Esophagus (tissue), 2 donors: Measurements from ENCODE around the gene LARP1. TPM values are rescaled to one million over a fixed set of nuclear protein-coding genes. Genes with fewer than 3 reads are reported as not detected.

Source experiments
- H3K27ac ChIP-seq, 2 donors: one replicate each; pipeline ENCODE4 v1.5.1; 2013; ENCODE audit warnings: low read depth in 2 of 2, mild to moderate bottlenecking in 2 of 2, inconsistent platforms in 1 of 2, low read length in 1 of 2, moderate library complexity in 1 of 2
- H3K27me3 ChIP-seq, 2 donors: one replicate each; pipeline ENCODE4 v1.6.1; 2013; ENCODE audit warnings: low read length in 2 of 2, control low read depth in 1 of 2, mild to moderate bottlenecking in 1 of 2; ENCODE audit not compliant: insufficient read depth in 2 of 2, control insufficient read depth in 1 of 2
- H3K36me3 ChIP-seq, 2 donors: one replicate each; pipeline ENCODE4 v1.6.1; 2013; ENCODE audit warnings: low read length in 1 of 2; ENCODE audit not compliant: control insufficient read depth in 2 of 2, insufficient read depth in 2 of 2
- H3K4me1 ChIP-seq, 2 donors: one replicate each; pipeline ENCODE4 v1.6.1; 2013; ENCODE audit warnings: low read length in 1 of 2; ENCODE audit not compliant: control insufficient read depth in 2 of 2, insufficient read depth in 2 of 2
- H3K4me3 ChIP-seq, 2 donors: one replicate each; pipeline ENCODE4 v1.5.1; 2013; ENCODE audit warnings: low read length in 2 of 2, mild to moderate bottlenecking in 2 of 2, low read depth in 1 of 2, moderate library complexity in 1 of 2
- H3K9me3 ChIP-seq, 2 donors: one replicate each; pipeline ENCODE4 v1.6.1; 2013; ENCODE audit warnings: mild to moderate bottlenecking in 2 of 2, low read depth in 1 of 2, low read length in 1 of 2, moderate library complexity in 1 of 2; ENCODE audit not compliant: control insufficient read depth in 2 of 2, insufficient read depth in 1 of 2
- WGBS, 2 donors: extraction: QIAGEN DNeasy Blood & Tissue Kit; methylation state at CpG; one replicate each; pipeline ENCODE4 v1.1.7; 2013; 5-methylcytosine and 5-hydroxymethylcytosine counted together
- polyA plus RNA-seq, 2 donors: library from polyadenylated mRNA; stranded (reverse); fragments of 200-250 nt; gene quantifications; one replicate each; pipeline ENCODE4 v1.2.3, GENCODE V29; 2013
- donor health status: healthy with polysubstance abuse.
- donor health status: Bipolar disorder and iron deficiency.

The LARP1 gene
- 10 to 100 TPM; 29.1 to 31.0 TPM for polyA plus RNA-seq

DNA sequence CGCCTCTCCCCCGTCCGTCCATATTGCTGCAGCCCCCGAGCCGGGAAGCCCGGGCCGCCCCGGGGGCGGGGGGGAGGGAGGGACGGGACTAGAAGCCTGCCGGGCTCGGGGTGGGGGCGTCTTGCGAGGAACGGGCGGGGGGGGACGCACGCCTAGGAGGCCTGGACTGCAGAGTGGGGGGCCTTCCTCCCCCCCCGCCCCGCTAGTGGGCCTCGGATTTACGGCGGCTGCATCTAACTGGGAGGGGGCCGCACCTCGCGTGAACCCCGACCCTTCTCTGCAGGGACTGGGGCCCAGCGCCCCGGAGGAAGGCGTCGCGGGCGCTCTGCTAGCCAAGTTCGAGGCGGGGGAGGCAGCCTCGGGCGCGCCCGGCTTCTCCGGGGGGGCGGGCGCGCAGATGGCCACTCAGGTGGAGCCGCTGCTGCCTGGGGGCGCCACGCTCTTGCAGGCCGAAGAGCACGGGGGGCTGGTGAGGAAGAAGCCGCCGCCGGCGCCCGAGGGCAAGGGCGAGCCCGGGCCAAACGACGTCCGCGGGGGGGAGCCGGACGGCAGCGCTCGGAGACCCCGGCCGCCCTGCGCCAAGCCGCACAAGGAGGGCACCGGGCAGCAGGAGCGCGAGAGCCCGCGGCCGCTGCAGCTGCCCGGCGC lies at the start of gene LARP1:
LARP1 (plus strand) TSS at position 17 of the 648 bp plus-strand sequence; CDS start at position 398, 381 bp downstream.
- no peaks in the 10 kb centered on the region for H3K9me3 ChIP-seq
- WGBS, 2 donors = 1% methylated on average over 49 to 75 of the region's 75 CpGs
- peak within 1 kb of the TSS; percentile 78 to 98 for H3K4me3 ChIP-seq
- no peaks in the 10 kb centered on the region for H3K27me3 ChIP-seq
- peak within 1 kb of the TSS; percentile 84 to 96 for H3K27ac ChIP-seq
- no peaks in the 10 kb centered on the region for H3K36me3 ChIP-seq
- peaks cover 2 to 3% of the 10 kb centered on the region in 2 donors for H3K4me1 ChIP-seq

- Histone ChIP-seq H3K36me3 (no peaks in the 10 kb centered on the region), H3K9me3 (no peaks in the 10 kb centered on the region), H3K27me3 (no peaks in the 10 kb centered on the region), H3K27ac (no peak overlapping the region), H3K4me3 (no peak overlapping the region), H3K4me1 (no peaks in the 10 kb centered on the region)
- WGBS, 2 donors = 74 to 78% methylated on average over 1 of the region's 1 CpG
Measured at GRCh38 chr5:154706416-154706815, 48.8 kb upstream of the LARP1 start.

DNA sequence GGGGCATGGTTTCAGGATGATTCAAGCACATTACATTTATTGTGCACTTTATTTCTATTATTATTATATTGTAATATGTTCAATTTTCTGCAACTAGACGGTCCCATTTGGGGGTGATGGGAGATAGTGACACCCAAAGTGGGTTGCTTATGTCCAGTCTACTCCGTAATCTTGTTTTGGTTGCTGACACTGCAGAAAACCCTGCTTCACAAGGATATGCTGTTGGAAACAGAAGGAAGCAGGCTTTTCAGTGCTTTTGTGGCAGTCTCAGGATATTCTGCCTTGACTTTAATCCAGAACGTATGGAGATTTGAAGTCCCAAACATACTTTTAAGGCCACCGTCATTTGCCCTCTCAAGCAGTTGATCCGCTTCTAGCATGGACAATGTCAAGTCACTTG lies 47.5 kb upstream of the LARP1 start:
- H3K27me3 ChIP-seq = no peaks in the 10 kb centered on the region
- H3K9me3 ChIP-seq = no peaks in the 10 kb centered on the region
- H3K4me3 ChIP-seq = no peak overlapping the region
- H3K36me3 ChIP-seq = no peaks in the 10 kb centered on the region
- peaks cover 0 to 3% of the 10 kb centered on the region in 2 donors for H3K4me1 ChIP-seq
- WGBS, 2 donors = 89 to 93% methylated on average over 5 of the region's 5 CpGs
- no peak overlapping the region for H3K27ac ChIP-seq

DNA sequence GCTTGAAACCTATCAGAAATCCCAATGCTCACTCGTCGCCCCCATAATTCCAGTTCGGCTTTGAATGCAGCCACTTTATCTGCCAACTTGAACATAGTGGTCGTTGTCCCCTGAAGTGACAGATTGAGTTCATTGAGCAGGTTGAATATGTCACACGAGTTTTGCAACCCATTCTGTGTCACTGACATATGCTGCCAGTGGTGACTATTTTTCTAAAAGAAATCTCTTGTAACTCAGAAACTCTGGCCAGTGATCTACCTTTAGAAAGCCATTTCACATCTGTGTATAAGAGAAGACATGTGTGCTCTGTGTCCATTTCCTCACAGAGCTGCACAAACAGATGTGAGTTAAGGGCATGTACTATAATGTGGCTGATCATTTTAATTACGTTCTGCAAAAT lies 47.0 kb upstream of the LARP1 start:
- Histone ChIP-seq H3K36me3 (no peaks in the 10 kb centered on the region), H3K4me1 (peaks cover 0 to 5% of the 10 kb centered on the region in 2 donors), H3K27me3 (no peaks in the 10 kb centered on the region), H3K9me3 (no peaks in the 10 kb centered on the region), H3K27ac (no peak overlapping the region), H3K4me3 (no peak overlapping the region)
- WGBS, 2 donors = 79 to 81% methylated on average over 6 of the region's 6 CpGs

GRCh38 chr5:154708846-154709245 lies 46.3 kb upstream of the LARP1 start:
- Histone ChIP-seq H3K36me3 (no peaks in the 10 kb centered on the region), H3K4me3 (no peak overlapping the region), H3K27me3 (no peaks in the 10 kb centered on the region), H3K4me1 (peaks cover 0 to 8% of the 10 kb centered on the region in 2 donors), H3K27ac (peak overlapping the region in 1 of 2 donors; percentile 41), H3K9me3 (no peaks in the 10 kb centered on the region)
- 45 to 70% methylated on average over 5 of the region's 5 CpGs for WGBS, 2 donors

- Histone ChIP-seq H3K36me3 (no peaks in the 10 kb centered on the region), H3K4me3 (no peak overlapping the region), H3K27me3 (no peaks in the 10 kb centered on the region), H3K27ac (peak overlapping the region in 1 of 2 donors; percentile 41), H3K4me1 (peaks cover 0 to 11% of the 10 kb centered on the region in 2 donors), H3K9me3 (no peaks in the 10 kb centered on the region)
- 90% methylated on average over 15 of the region's 15 CpGs for WGBS, 2 donors
Measured at GRCh38 chr5:154709368-154710305, 45.5 kb upstream of the LARP1 start.

DNA sequence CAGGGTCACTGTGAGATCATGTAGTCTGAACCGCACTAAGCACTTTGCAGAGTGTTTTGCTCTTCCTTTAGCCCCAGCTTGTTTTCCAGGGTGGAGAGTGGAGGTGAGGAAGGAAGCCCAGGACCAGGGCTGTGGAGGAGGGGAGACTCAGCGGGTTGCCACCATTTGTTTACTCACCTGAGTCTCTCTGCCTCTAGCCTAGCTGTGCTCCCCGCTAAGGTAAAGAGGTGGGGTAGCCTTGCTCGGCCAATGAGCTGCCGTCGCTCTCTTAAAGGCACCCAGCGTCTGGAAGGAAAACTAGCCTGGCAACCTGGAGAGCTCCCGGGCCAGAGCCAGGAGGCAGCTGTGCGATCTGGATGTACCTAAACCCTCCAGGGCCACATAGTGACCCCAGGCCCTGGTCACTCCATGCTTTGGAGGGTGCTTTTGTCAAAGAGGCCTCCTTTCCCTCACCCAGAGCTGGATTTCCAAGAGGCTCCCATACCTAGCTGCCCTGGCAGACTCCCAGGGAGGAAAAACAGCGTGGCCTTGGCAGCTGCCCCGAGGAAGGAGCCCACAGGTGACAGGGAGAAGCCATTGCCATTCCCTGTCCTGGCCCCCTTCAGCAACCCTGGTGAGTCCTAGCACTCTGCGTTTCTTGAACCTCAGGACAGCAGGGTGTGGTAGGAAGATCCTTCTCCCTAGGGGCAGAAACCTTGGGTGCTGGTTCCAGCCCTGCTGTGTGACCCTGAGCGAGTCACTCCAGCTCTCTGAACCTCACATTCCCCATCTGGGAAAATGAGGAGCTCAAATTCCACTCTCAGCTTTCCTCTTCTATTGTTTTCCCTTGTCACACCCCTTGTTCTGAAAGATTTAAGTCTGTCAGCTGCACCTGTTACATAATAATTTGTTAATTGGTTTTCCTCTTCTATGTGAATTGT lies 42.4 kb upstream of the LARP1 start:
- peaks cover 0 to 11% of the 10 kb centered on the region in 2 donors for H3K4me1 ChIP-seq
- no peaks in the 10 kb centered on the region for H3K9me3 ChIP-seq
- peak overlapping the region; percentile 32 to 62 for H3K27ac ChIP-seq
- H3K4me3 ChIP-seq = peak overlapping the region in 1 of 2 donors; percentile 3
- no peaks in the 10 kb centered on the region for H3K36me3 ChIP-seq
- 39 to 44% methylated on average over 13 of the region's 13 CpGs for WGBS, 2 donors
- no peaks in the 10 kb centered on the region for H3K27me3 ChIP-seq

DNA sequence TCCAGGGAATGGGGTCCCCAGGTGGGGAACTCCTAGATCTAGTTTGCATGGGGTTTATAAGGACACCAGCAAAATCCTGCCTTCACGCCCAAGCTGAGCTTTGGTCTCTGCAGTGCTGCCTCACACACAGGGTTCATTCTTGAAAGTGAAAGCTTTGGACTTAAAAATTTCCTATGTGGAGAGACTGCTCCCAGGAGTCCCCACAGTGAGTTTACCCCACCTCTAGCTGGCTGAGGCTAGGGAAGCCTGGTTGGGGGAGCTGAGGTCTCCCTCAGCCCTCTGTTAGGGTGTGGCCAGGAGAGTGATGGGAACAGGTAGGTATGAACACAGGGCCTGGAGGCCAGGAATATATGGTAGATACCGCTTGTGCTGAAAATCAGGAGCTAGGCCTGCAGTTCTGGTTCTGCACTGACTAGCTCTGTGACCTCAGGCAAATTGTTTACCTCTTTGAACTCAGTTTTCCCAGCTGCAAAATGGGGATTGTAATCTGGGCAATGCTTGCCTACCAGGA lies 41.5 kb upstream of the LARP1 start:
- H3K36me3 ChIP-seq = no peaks in the 10 kb centered on the region
- no peaks in the 10 kb centered on the region for H3K9me3 ChIP-seq
- peaks cover 0 to 11% of the 10 kb centered on the region in 2 donors for H3K4me1 ChIP-seq
- no peaks in the 10 kb centered on the region for H3K27me3 ChIP-seq
- no peak overlapping the region for H3K4me3 ChIP-seq
- 44 to 56% methylated on average over 2 of the region's 2 CpGs for WGBS, 2 donors
- peak overlapping the region; percentile 32 to 58 for H3K27ac ChIP-seq
